Fibroblast of pulmonary artery (primary cell): Measurements from ENCODE around the gene URI1.
A peak's percentile ranks its signal among the peaks of the same experiment; 100 is the strongest.
"Not testable (repeated sequence)": the region's sequence is repeated elsewhere in the genome, so short reads cannot be mapped to it uniquely, and the experiment has no call there.

ENCODE experiments used
- DNase-seq: peaks from one replicate; pipeline ENCODE4 v3.0.0-alpha.2; 2010; ENCODE audit warnings: low read depth
- H3K4me3 ChIP-seq: replicated peaks from 2 replicates; pipeline ENCODE4 v1.5.1; 2011; ENCODE audit warnings: low read depth, mild to moderate bottlenecking, control low read depth, low read length, moderate library complexity
- CTCF ChIP-seq: IDR thresholded peaks from 2 replicates; pipeline ENCODE4 v1.5.1; 2011; ENCODE audit warnings: mild to moderate bottlenecking, control low read depth, low read length, inconsistent platforms; ENCODE audit errors: missing control alignments

The URI1 gene

GRCh38 chr19:29962793-29963192 lies 20.8 kb downstream of the URI1 start:
- no peak for TF ChIP-seq CTCF
- DNase-seq: no peak
- no peak overlapping the region for H3K4me3 ChIP-seq

GRCh38 chr19:29963576-29963975 lies 21.5 kb downstream of the URI1 start:
- no peak for DNase-seq
- H3K4me3 ChIP-seq: no peak overlapping the region
- TF ChIP-seq CTCF: no peak

GRCh38 chr19:29964171-29964570 lies 22.1 kb downstream of the URI1 start:
- H3K4me3 ChIP-seq: no peak overlapping the region
- DNase-seq: peak; percentile 51
- no peak for TF ChIP-seq CTCF

- no peak for TF ChIP-seq CTCF
- H3K4me3 ChIP-seq: no peak overlapping the region
- no peak for DNase-seq
Measured at GRCh38 chr19:29965492-29965891, 23.5 kb downstream of the URI1 start.

- H3K4me3 ChIP-seq, DNase-seq: not testable (repeated sequence)
Measured at GRCh38 chr19:29966142-29966541, 24.1 kb downstream of the URI1 start.

- DNase-seq: peak; percentile 44
- TF ChIP-seq CTCF: peak; percentile 46
- no peak overlapping the region for H3K4me3 ChIP-seq
Measured at GRCh38 chr19:29966588-29967249, 24.7 kb downstream of the URI1 start.

GRCh38 chr19:29967623-29968022 lies 25.6 kb downstream of the URI1 start:
- H3K4me3 ChIP-seq: no peak overlapping the region
- TF ChIP-seq CTCF: no peak
- DNase-seq: peak; percentile 57
